ENCODE data around the gene ARID3C.

DNA sequence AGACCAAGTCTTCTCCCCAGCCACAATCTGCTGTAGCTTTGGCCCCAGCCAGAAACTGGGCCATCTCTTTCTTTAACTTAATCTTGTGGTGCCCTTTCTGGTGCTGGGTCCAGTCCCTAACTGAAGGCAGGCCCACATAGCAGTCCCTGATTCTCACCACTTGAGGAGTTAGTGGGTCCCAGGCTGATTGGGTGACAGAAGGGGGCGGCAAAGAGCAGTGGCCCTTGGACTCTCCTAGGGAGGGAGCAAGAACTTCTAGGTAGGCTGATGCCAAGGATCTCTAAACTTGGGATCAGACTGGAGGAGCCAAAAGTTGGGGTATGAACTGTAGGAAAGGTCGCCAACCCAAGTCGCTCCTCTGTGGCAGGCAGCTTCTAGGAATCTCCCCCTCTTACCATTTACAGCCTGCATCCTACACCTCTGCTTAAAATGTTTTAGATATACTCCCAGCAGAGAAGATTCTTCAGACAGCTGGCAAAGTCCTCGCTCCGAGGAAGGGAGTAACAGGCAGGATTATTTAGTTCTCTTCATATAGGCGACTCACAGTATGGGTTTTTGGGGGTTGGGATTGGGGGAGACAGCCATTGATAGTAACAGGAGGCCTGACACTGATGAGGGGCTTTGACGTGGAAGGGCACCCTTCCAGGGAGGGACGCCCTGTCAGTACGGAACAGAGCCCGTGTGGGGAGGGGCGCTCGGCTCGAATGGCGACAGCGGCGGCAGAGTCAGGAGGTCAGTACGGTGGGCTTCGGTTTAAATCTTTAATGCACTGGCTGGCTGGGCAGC lies 35.6 kb upstream of the ARID3C start:
- TF ChIP-seq, protein P1, sequence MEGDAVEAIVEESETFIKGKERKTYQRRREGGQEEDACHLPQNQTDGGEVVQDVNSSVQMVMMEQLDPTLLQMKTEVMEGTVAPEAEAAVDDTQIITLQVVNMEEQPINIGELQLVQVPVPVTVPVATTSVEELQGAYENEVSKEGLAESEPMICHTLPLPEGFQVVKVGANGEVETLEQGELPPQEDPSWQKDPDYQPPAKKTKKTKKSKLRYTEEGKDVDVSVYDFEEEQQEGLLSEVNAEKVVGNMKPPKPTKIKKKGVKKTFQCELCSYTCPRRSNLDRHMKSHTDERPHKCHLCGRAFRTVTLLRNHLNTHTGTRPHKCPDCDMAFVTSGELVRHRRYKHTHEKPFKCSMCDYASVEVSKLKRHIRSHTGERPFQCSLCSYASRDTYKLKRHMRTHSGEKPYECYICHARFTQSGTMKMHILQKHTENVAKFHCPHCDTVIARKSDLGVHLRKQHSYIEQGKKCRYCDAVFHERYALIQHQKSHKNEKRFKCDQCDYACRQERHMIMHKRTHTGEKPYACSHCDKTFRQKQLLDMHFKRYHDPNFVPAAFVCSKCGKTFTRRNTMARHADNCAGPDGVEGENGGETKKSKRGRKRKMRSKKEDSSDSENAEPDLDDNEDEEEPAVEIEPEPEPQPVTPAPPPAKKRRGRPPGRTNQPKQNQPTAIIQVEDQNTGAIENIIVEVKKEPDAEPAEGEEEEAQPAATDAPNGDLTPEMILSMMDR (IDR thresholded peaks at IDR 0.05; ENCODE audit: poor library complexity), result peak; percentile 73
- TF ChIP-seq EZH2phosphoT487 (IDR thresholded peaks at IDR 0.05; ENCODE audit: low read depth, severe bottlenecking, unreplicated experiment), result no peak
